Nucleus accumbens (tissue), 56 donors: ENCODE data around the gene YJEFN3.

ENCODE experiments used
- DNase-seq, 56 donors: peaks; one replicate each; lab custom pipeline; 2025; lab: John Stamatoyannopoulos, UW

Gene YJEFN3

GRCh38 chr19:19495614-19496603 is 32.8 kb upstream of the YJEFN3 start:
- DNase-seq = no peak

GRCh38 chr19:19498255-19498991 is 30.3 kb upstream of the YJEFN3 start:
- no peak for DNase-seq

GRCh38 chr19:19499272-19499995 is 29.3 kb upstream of the YJEFN3 start:
- no peak for DNase-seq

- DNase-seq = no peak
Observed at GRCh38 chr19:19500975-19501644, 27.6 kb upstream of the YJEFN3 start.

DNA sequence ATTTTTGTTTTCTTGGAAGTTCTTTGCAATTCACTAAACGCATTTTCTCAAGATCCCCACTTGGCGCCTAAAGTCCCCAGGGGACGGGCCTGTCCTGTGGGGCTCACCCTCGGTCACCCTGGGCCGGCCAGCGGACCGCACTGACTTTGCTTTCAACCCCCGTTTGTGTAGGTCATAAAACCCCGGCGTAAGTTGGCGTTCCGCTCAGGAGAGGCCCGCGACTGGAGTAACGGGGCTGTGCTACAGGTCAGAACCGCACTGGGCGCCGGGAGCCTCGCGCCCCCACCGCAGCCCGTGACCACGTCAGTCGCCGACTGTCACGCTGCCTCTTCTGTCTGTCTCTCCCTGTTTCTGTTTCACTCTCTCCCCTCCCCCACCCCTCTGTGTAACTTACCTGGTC is 26.9 kb upstream of the YJEFN3 start:
- DNase-seq = no peak

DNA sequence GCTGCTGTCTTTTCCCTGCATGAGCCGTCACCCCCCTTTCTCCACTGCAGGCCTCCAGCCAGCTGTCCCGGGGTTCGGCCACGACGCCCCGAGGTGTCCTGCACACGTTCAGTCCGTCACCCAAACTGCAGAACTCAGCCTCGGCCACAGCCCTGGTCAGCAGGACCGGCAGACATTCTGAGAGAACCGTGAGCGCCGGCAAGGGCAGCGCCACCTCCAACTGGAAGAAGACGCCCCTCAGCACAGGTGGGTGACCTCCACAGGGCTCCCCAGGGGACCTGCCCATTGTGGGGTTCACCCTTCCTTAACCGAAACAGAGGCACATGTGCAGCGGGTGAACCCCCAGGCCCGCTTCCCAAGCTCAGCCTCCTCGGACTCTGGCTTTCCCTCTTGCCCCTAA is 26.4 kb upstream of the YJEFN3 start:
- DNase-seq = no peak

- DNase-seq = no peak
Observed at GRCh38 chr19:19502808-19503602, 25.7 kb upstream of the YJEFN3 start.

DNA sequence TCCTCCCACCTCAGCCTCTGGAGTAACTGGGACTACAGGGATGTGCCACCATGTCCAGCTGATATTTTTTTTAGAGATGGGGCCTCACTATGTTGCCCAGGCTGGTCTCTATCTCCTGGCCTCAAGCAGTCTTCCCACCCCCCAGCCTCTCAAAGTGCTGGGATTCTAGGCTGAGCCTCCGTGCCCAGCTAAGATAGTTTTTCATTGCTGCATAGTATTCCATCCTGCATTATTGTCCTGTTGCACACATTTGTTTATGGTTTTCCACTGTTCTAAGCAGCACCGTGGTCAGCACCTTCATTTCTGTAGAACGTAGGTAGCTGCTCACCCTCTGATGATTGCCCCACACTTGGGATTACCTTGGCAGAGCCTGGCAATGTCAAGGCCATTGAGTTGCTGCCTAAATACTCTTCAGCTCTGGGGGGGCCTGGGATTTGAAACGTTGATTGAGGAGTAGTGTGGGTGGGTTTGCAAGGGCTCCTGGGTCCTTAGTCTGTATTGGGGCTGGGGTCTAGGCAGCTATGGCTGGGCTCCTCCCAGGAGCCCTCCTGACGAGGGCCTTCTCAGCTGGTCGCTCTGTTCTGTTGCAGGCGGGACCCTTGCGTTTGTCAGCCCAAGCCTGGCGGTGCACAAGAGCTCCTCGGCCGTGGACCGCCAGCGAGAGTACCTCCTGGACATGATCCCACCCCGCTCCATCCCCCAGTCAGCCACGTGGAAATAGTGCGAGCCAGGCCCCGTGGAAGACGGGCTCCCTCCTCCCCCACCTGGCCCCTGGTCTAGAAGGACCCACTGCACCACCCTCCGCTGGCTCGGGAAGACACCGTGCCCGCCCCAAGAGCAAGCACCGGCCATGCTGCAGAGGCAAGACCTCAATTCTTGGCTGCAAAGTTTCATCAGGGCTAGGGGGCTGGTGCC is 23.7 kb upstream of the YJEFN3 start:
- DNase-seq = no peak

- DNase-seq = no peak
Observed at GRCh38 chr19:19505669-19506326, 22.9 kb upstream of the YJEFN3 start.

DNA sequence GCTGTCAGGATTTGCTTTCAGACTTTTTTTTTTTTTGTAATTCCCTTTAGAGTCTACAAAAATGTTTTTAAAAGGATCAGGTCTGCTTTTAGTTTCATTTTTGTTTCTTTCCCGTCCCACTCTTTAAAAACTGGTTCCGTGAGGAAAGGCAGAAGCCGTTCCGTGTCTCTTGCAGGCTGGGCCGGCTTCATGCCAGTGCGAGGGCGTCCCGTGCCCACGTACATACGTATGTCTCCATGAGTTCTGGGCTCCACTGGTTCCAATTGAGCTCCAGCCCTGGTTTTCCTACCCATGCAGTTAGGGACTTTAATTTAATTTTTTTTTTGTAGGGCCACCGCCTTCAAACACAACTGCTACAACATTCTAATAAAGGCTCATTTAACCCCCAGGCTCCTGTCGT is 22.1 kb upstream of the YJEFN3 start:
- DNase-seq = no peak

DNA sequence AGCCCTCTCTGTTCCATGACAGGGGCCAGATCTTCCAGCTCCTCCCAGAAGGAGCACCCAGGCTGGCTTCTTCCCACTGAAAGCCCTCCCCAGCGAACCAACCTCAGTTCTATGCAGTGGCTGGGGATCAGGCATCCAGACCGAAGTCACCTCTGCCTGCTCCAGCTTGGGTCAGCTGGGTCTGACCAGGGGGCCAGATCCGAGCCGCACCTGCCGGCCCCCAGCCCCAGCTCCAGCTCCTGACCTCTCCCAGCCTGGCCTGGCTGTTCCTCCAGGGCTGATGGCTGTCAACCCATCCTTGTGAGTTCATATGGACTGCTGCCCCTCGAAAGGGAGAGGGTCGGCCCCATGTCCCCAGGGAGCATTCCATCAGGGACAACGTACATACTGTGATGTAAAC is 21.4 kb upstream of the YJEFN3 start:
- DNase-seq = no peak

- no peak for DNase-seq
Observed at GRCh38 chr19:19508217-19508616, 20.5 kb upstream of the YJEFN3 start.

DNA sequence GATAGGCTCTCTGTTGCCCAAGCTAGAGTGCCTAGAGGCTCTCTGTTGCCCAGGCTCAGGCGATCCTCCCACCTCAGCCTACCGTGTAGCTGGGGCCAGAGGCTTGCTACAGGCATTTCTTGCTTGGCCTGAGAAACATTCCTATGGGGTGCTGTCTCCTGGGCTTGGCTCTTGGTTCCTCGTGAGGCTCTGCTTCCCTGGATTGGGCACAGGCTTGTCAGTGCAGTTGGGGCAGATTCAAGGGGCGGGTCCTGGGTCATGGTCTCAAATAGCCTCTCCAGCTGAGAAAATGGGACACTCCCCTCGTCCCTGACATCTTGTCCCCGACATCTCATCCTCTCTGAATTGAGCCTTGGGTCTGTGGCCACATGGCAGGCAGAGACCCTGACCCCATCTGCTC is 18.3 kb upstream of the YJEFN3 start:
- no peak for DNase-seq

- DNase-seq = no peak
Observed at GRCh38 chr19:19513682-19514081, 15.0 kb upstream of the YJEFN3 start.

DNA sequence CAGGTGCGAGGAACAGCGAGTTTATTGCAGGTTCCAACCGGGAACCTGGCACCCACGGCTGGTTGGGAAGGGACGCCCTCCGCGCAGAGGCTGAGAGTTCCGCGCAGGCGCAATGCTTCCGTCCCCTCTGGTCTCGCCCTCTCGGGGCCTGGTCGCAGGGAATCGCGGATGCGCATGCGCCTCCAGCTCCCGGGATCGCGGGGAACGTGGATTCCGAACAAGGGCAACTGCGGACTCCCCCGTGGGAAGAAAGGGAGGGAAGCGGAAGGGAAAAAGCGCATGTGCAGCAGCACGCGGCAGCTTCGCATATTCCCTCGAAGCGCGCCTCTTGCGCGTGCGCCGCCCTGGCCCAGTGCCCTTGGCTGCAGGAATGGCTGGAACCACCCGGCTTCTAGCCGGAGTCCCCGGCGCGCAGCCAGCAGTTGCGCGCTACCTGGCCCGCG is 14.5 kb upstream of the YJEFN3 start:
- DNase-seq = peak in 30 of 56 donors; percentile 4 to 71 (median 36)

DNA sequence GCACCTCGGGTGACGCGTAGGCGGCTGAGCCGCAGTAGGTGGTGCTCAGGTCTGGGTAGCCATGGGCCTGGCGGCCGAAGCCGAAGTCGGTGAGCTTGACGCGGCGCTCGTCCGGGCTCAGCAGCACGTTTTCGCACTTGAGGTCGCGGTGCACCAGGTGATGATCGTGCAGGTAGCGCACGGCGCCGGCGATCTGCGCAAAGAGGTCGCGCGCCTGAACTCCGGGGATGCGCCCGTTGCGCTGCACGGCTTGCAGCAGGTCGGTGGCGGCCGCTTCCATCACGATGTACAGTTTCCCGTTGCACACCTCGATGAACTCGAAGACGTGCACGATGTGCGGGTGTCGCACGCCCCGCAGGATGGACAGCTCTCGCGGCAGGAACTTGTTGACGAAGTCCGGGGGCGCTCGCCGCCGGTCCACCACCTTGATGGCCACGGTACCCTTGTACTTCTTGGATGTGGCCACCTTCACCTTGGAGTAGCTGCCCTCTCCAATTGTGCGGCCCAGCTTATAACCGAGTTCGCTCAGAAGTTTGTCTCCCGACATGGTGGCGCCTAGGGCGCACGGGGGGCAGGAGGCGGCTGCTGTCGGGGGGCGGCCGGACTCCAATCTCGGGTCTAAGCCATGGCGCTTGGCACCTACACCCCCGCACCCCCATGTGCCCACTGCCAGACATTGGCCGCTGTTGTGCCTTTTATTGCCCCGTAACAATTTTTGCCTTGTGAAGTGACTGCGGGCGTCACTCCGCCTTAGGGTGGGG is 13.7 kb upstream of the YJEFN3 start, which contains the start of gene TSSK6:
Gene TSSK6 (minus strand): TSS at position 668 of the 761 bp plus-strand sequence. CDS start 121 bp downstream, at position 547.
- no peak for DNase-seq
